Measurements from ENCODE around the gene BANF1. TPM values are rescaled to one million over a fixed set of nuclear protein-coding genes. Genes with fewer than 3 reads are reported as not detected.

Gene BANF1
- total RNA-seq, 1 donor from 2014 or later = 180 TPM

- Mint-ChIP-seq H3K4me3 (ENCODE audit: unreplicated experiment) (peak overlapping the region; percentile 98), H3K27ac (ENCODE audit: unreplicated experiment) (peak overlapping the region; percentile 94), H3K27me3 (ENCODE audit: low read depth, unreplicated experiment) (peaks cover 2% of the 10 kb centered on the region), H3K4me1 (ENCODE audit: low read depth, unreplicated experiment) (peaks cover 20% of the 10 kb centered on the region), H3K9me3 (ENCODE audit: unreplicated experiment) (no peaks in the 10 kb centered on the region), H3K36me3 (ENCODE audit: low read depth, unreplicated experiment) (peaks cover 14% of the 10 kb centered on the region)
- peak overlapping the region; percentile 99 for H3K9ac ChIP-seq (ENCODE audit: low read length)
- H3K79me2 ChIP-seq (ENCODE audit: insufficient read depth, low read length) = peaks cover 51% of the 10 kb centered on the region
- peak overlapping the region; percentile 94 for H3K4me2 ChIP-seq (ENCODE audit: low read length)
- H3K27me3 ChIP-seq (ENCODE audit: insufficient read depth, low read length) = no peaks in the 10 kb centered on the region
- peak overlapping the region; percentile 96 for H3K4me3 ChIP-seq (ENCODE audit: insufficient read depth, low read depth, low read length)
- H3K4me1 ChIP-seq (ENCODE audit: insufficient read depth, low read length) = peaks cover 20% of the 10 kb centered on the region
- peaks cover 29% of the 10 kb centered on the region for H3K36me3 ChIP-seq (ENCODE audit: insufficient read depth, low read length)
- no peak for DNase-seq (ENCODE audit: low read depth)
- TF ChIP-seq EZH2 (IDR thresholded peaks at IDR 0.05; ENCODE audit: insufficient read depth, low read length) = no peak
- TF ChIP-seq, protein P1, sequence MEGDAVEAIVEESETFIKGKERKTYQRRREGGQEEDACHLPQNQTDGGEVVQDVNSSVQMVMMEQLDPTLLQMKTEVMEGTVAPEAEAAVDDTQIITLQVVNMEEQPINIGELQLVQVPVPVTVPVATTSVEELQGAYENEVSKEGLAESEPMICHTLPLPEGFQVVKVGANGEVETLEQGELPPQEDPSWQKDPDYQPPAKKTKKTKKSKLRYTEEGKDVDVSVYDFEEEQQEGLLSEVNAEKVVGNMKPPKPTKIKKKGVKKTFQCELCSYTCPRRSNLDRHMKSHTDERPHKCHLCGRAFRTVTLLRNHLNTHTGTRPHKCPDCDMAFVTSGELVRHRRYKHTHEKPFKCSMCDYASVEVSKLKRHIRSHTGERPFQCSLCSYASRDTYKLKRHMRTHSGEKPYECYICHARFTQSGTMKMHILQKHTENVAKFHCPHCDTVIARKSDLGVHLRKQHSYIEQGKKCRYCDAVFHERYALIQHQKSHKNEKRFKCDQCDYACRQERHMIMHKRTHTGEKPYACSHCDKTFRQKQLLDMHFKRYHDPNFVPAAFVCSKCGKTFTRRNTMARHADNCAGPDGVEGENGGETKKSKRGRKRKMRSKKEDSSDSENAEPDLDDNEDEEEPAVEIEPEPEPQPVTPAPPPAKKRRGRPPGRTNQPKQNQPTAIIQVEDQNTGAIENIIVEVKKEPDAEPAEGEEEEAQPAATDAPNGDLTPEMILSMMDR (IDR thresholded peaks at IDR 0.05; ENCODE audit: insufficient read depth, low read depth, low read length) = no peak
- peak overlapping the region; percentile 89 for H3K27ac ChIP-seq (ENCODE audit: low read depth, low read length)
- H4K20me1 ChIP-seq (ENCODE audit: insufficient read depth, low read length) = peaks cover 37% of the 10 kb centered on the region
- no peaks in the 10 kb centered on the region for H3K9me3 ChIP-seq (ENCODE audit: insufficient read depth, low read depth, low read length)
- peak overlapping the region; percentile 95 for H2AFZ ChIP-seq (ENCODE audit: low read depth, low read length)
- no peak for FAIRE-seq
Observed at GRCh38 chr11:66052664-66052982, 50.3 kb downstream of the BANF1 start.

Other genes with a start within 250 kb of the BANF1 start
- gene AP5B1, start 221.5 kb upstream of the BANF1 start, total RNA-seq = 10.4 and 10.9 TPM in 2 replicates
- gene OVOL1, start 215.4 kb upstream of the BANF1 start, total RNA-seq = 0.22 and 1.0 TPM in 2 replicates
- gene SNX32, start 168.5 kb upstream of the BANF1 start, total RNA-seq = 1.2 and 1.5 TPM in 2 replicates
- gene CFL1, start 144.3 kb upstream of the BANF1 start, total RNA-seq = 1,793 and 1,931 TPM in 2 replicates
- 59.9 and 64.3 TPM in 2 replicates for gene MUS81, start 142.1 kb upstream of the BANF1 start, total RNA-seq
- gene EFEMP2, start 129.7 kb upstream of the BANF1 start, total RNA-seq = 97.3 and 119 TPM in 2 replicates
- not detected in 2 replicates for gene CTSW, start 122.7 kb upstream of the BANF1 start, total RNA-seq
- 67.4 and 68.7 TPM in 2 replicates for gene FIBP, start 114.0 kb upstream of the BANF1 start, total RNA-seq
- 29.9 and 31.4 TPM in 2 replicates for gene CCDC85B, start 111.8 kb upstream of the BANF1 start, total RNA-seq
- gene FOSL1, start 102.1 kb upstream of the BANF1 start, total RNA-seq = 24.5 and 37.9 TPM in 2 replicates
- 34.6 and 35.3 TPM in 2 replicates for gene C11orf68, start 83.4 kb upstream of the BANF1 start, total RNA-seq
- gene DRAP1, start 83.1 kb upstream of the BANF1 start, total RNA-seq = 158 and 169 TPM in 2 replicates
- gene TSGA10IP, start 57.0 kb upstream of the BANF1 start, total RNA-seq = not detected in 2 replicates
- gene SART1, start 40.8 kb upstream of the BANF1 start, total RNA-seq = 36.3 and 36.5 TPM in 2 replicates
- 35.9 and 42.7 TPM in 2 replicates for gene EIF1AD, start 346 bp upstream of the BANF1 start, total RNA-seq
- gene CST6, start 9.5 kb downstream of the BANF1 start, total RNA-seq = not detected in 2 replicates
- gene CATSPER1, start 24.0 kb downstream of the BANF1 start, total RNA-seq = 0.45 TPM in 1 of 2 replicates, not detected in the other
- 0.46 and 0.61 TPM in 2 replicates for gene GAL3ST3, start 46.7 kb downstream of the BANF1 start, total RNA-seq
- gene SF3B2, start 49.9 kb downstream of the BANF1 start, total RNA-seq = 169 and 170 TPM in 2 replicates
- 86.0 and 86.9 TPM in 2 replicates for gene PACS1, start 67.8 kb downstream of the BANF1 start, total RNA-seq

Measured in astrocyte (in vitro differentiated cells and primary cell).